Transverse colon (tissue), 4 donors: ENCODE results near the gene MEX3A. TPM values are rescaled to one million over a fixed set of nuclear protein-coding genes. Genes with fewer than 3 reads are reported as not detected.

ENCODE experiments used
- DNase-seq: peaks from one replicate; pipeline ENCODE4 v3.0.0-alpha.2; 2019
- H3K27ac ChIP-seq, 4 donors: fragments of 200-600 bp; sonication (generic); 2 replicates each; pipeline ENCODE4 v1.5.1; 2016 to 2018; ENCODE audit warnings: inconsistent platforms in 4 of 4
- H3K27me3 ChIP-seq: fragments of 200-600 bp; sonication (generic); 2 replicates; pipeline ENCODE4 v1.5.1; 2017; ENCODE audit warnings: inconsistent platforms
- H3K36me3 ChIP-seq, 4 donors: fragments of 200-600 bp; sonication (generic); 2 replicates each; pipeline ENCODE4 v1.5.1; 2017 to 2019; ENCODE audit warnings: inconsistent platforms in 4 of 4
- H3K4me1 ChIP-seq, 4 donors: fragments of 200-600 bp; sonication (generic); 2 replicates each; pipeline ENCODE4 v1.5.1; 2017 to 2020; ENCODE audit warnings: inconsistent platforms in 4 of 4
- H3K4me3 ChIP-seq, 4 donors: fragments of 200-600 bp; sonication (generic); 1 replicate in 1 of 4; 2 replicates in 3 of 4; pipeline versions ENCODE4 v1.5.1 to v1.6.1; 2017 to 2019; ENCODE audit warnings: inconsistent platforms in 4 of 4
- H3K9me3 ChIP-seq, 2 donors: fragments of 200-600 bp; sonication (generic); 2 replicates each; pipeline ENCODE4 v1.5.1; 2017 to 2019; ENCODE audit warnings: inconsistent platforms in 2 of 2
- EP300 ChIP-seq: sonication (generic); formaldehyde crosslinking; IDR thresholded peaks from one replicate; pipeline ENCODE4 v1.6.1; 2017; ENCODE audit warnings: antibody characterized with exemption, low read depth
- POLR2A ChIP-seq: fragments of 450-650 bp; IDR thresholded peaks from one replicate; pipeline ENCODE4 v1.6.1; 2016; ENCODE audit warnings: antibody characterized with exemption, mild to moderate bottlenecking, moderate library complexity
- POLR2AphosphoS5 ChIP-seq, 3 donors: sonication (generic); formaldehyde crosslinking; IDR thresholded peaks; one replicate each; pipeline ENCODE4 v1.6.1; 2016; ENCODE audit warnings: antibody characterized with exemption in 3 of 3
- WGBS, 2 donors: methylation state at CpG; one replicate each; pipeline ENCODE4 v1.1.5; 2018; ENCODE audit warnings: low coverage in 1 of 2; 5-methylcytosine and 5-hydroxymethylcytosine counted together
- in situ Hi-C, 4 donors: fragments of 200-750 bp; cut with MboI; loops; one replicate each; pipeline versions ENCODE4 v1.15.0 to v1.15.1; 2017; ENCODE audit warnings: low sequenced_read_pairs in 3 of 4, low pct_ligation_motif_present in 1 of 4, low pct_unique_long_range_greater_than_20kb in 1 of 4
- intact Hi-C: fragments of 100-400 bp; cut with DNase I; formaldehyde crosslinking; loops from one replicate; pipeline ENCODE4 v1.15.1; 2023; ENCODE audit warnings: low total_unique reads
- total RNA-seq, 4 donors: library from RNA; depleted of rRNA; stranded (reverse); fragments of >200 nt; gene quantifications; one replicate each; pipeline ENCODE4 v1.1.0, GENCODE V29; 2016
- TF ChIP-seq, protein P1 (sequence below), 5 experiments: fragments of 200-600 bp in 3 of 5; fragments of 450-650 bp in 2 of 5; sonication (generic) in 3 of 5; IDR thresholded peaks; 1 replicate in 2 of 5; 2 replicates in 3 of 5; pipeline ENCODE4 v1.5.1; 2016 to 2017; ENCODE audit warnings: antibody characterized with exemption in 5 of 5, inconsistent platforms in 3 of 5, mild to moderate bottlenecking in 2 of 5, moderate library complexity in 1 of 5

MEX3A gene
- total RNA-seq, 4 donors from 2014 or later: 0.14 to 0.60 (median 0.48) TPM; not detected in 1

GRCh38 chr1:156055281-156056048 is 26.8 kb downstream of the MEX3A start:
- H3K27ac ChIP-seq: peak overlapping the region; percentile 95 to 98 (median 96)
- WGBS, 2 donors: 22% methylated on average over 17 of the region's 17 CpGs; no CpG with 5 or more reads in 1 of the 2 donors
- H3K27me3 ChIP-seq: no peaks in the 10 kb centered on the region
- H3K36me3 ChIP-seq: no peaks in the 10 kb centered on the region
- no peak for TF ChIP-seq EP300
- TF ChIP-seq POLR2A: no peak
- no peak for TF ChIP-seq POLR2AphosphoS5 (IDR thresholded peaks at IDR 0.05)
- TF ChIP-seq, protein P1, sequence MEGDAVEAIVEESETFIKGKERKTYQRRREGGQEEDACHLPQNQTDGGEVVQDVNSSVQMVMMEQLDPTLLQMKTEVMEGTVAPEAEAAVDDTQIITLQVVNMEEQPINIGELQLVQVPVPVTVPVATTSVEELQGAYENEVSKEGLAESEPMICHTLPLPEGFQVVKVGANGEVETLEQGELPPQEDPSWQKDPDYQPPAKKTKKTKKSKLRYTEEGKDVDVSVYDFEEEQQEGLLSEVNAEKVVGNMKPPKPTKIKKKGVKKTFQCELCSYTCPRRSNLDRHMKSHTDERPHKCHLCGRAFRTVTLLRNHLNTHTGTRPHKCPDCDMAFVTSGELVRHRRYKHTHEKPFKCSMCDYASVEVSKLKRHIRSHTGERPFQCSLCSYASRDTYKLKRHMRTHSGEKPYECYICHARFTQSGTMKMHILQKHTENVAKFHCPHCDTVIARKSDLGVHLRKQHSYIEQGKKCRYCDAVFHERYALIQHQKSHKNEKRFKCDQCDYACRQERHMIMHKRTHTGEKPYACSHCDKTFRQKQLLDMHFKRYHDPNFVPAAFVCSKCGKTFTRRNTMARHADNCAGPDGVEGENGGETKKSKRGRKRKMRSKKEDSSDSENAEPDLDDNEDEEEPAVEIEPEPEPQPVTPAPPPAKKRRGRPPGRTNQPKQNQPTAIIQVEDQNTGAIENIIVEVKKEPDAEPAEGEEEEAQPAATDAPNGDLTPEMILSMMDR (IDR thresholded peaks at IDR 0.05): no peak
- DNase-seq: no peak
- H3K9me3 ChIP-seq: no peaks in the 10 kb centered on the region
- H3K4me1 ChIP-seq: peaks cover 0 to 16% (median 10%) of the 10 kb centered on the region in 4 donors
- peak overlapping the region; percentile 73 to 96 (median 79) for H3K4me3 ChIP-seq
- in situ Hi-C loops: no loop called here
- intact Hi-C loops: no loop called here

- H3K27ac ChIP-seq: peak within 1 kb of the TSS; percentile 95 to 98 (median 96)
- intact Hi-C loops (no loop called here), in situ Hi-C loops (no loop called here)
- peak; percentile 98 for DNase-seq
- H3K4me3 ChIP-seq: peak within 1 kb of the TSS; percentile 73 to 96 (median 79)
- H3K4me1 ChIP-seq: peaks cover 0 to 16% (median 10%) of the 10 kb centered on the region in 4 donors
- TF ChIP-seq, protein P1 (IDR thresholded peaks at IDR 0.05): no peak
- TF ChIP-seq POLR2A: peak; percentile 69
- no peak for TF ChIP-seq EP300
- TF ChIP-seq POLR2AphosphoS5 (IDR thresholded peaks at IDR 0.05): peak; percentile 72 to 88 (median 86)
- WGBS, 2 donors: 0% methylated on average over 53 of the region's 53 CpGs; no CpG with 5 or more reads in 1 of the 2 donors
- no peaks in the 10 kb centered on the region for H3K36me3 ChIP-seq
- no peaks in the 10 kb centered on the region for H3K27me3 ChIP-seq
- H3K9me3 ChIP-seq: no peaks in the 10 kb centered on the region
These were observed 27.6 kb downstream of the MEX3A start, which contains the start of gene LAMTOR2 for GRCh38 chr1:156054500-156055280. Gene LAMTOR2 (plus strand): TSS chr1:156054782. CDS start chr1:156054890, 108 bp downstream.

DNA sequence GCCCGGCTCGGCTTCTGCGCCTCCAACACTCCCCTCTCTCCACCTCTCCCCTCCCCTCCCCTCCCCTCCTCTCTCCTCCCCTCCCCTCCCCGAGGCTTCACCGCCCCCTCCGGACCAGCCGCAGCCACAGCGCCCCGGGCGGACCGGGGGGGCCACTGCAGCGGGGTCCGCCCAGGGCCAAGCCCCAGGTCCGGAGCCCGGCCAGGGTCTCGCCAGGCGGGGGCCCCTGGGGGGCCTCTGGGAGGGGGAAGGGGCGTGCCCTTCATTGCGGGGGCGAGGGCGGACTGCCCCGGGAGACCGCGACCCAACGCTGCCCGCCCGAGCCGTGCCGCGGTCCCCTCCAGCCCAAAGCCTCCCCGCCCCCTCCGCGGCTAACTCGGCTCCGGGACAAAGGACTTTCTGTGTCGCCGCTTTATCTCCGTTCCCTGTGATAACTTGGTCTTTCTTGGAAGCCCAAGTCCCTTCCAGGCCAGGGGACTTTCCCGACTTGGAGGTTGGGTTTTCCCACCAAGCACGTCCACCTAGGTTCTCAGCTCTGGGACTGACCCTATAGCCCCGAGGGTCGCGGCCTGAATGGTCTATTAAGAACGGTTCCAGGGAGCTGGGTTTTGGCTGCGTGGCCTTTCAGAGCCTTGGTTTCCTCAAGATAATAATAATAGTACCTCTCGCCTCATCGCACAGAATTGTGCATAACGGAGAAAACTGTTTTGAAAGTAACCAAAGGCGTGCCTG is 28.3 kb downstream of the MEX3A start, which contains the start of gene UBQLN4:
Gene UBQLN4 (minus strand): TSS at position 31 of the 732 bp plus-strand sequence. CDS start 97 bp downstream, outside the sequence.
- intact Hi-C loops: no loop called here
- in situ Hi-C loops: no loop called here
- H3K9me3 ChIP-seq: no peaks in the 10 kb centered on the region

More for the DNA sequence above, 28.3 kb downstream of the MEX3A start, which contains the start of gene UBQLN4:
- 1% methylated on average over 32 of the region's 49 CpGs; no CpG with 5 or more reads in 1 of the 2 donors for WGBS, 2 donors
- DNase-seq: peak; percentile 91
- Histone ChIP-seq H3K36me3 (no peaks in the 10 kb centered on the region), H3K27ac (peak within 1 kb of the TSS; percentile 95 to 98 (median 96)), H3K4me1 (peaks cover 0 to 16% (median 10%) of the 10 kb centered on the region in 4 donors), H3K4me3 (peak within 1 kb of the TSS; percentile 73 to 96 (median 79)), H3K27me3 (no peaks in the 10 kb centered on the region)
- TF ChIP-seq EP300 (no peak), POLR2A (no peak), POLR2AphosphoS5 (IDR thresholded peaks at IDR 0.05) (peak in 2 of 3 donors; percentile 24 to 47)
- TF ChIP-seq, protein P1 (IDR thresholded peaks at IDR 0.05): peak; percentile 9 to 77 (median 65)
